GM19438 (cell line): ENCODE measurements around the gene PXN.

ENCODE experiments used
- ATAC-seq: cut with Tn5 transposase; IDR thresholded peaks from one replicate; pipeline ENCODE4 v1.9.1; 2021; ENCODE audit warnings: low read depth; ENCODE audit not compliant: unreplicated experiment

Gene PXN

DNA sequence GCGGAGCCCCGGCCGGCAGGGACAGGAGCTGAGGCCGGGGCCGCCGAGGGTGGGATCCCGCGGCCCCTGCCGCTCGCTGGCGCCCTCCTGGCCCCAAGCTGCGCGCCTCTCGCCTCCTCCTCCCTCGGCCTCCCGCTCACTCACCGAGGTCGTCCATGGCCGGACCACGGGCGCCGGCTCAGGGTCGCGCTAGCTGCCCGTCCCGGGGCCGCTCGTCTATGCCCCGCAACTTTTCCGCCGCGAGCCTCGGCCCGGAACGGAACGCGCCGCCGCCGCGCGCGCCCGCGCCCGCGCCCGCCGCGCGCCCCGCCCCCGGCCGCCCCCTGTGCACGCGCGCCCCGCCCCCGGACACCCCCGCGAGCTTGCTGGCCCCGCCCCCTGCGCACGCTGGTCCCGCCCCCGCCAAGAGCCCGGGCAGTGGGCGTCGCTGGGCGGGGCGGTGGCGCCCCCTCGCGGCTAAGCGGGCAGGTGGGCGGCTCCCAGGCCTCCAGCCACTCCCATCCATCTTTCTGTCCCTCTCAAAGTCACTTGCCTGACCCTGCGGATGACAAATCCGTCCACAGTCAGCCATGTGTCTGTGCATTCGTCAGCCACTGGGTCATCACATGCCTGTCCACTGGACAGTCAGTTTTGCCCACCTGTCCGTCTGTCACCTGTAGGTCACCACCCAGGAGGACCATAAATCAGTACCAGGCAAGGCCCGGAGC lies at the start of gene PXN:
TSS of gene PXN (minus strand) at position 258 of the 707 bp plus-strand sequence. CDS start at position 157, 101 bp downstream.
- peak; percentile 64 for ATAC-seq

DNA sequence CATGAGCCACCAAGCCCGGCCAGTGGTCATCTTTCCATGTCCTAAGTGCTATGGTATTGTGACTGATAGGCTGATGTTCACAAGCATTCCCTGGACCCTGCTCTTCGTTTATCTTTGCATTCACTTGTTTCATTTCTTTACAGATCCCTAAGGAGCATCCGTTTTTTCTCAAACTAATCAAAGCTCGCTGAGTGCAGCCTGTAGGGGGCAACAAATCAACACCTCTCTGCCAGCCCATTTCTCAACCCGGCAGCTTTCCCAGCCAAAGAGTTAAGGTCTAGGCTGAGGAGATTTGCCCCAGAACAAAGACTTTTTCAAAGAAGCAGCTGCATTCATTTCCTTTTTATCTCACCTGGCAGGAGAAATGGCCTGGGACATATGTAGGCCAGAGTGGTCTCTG lies 48.7 kb upstream of the PXN start:
- no peak for ATAC-seq

DNA sequence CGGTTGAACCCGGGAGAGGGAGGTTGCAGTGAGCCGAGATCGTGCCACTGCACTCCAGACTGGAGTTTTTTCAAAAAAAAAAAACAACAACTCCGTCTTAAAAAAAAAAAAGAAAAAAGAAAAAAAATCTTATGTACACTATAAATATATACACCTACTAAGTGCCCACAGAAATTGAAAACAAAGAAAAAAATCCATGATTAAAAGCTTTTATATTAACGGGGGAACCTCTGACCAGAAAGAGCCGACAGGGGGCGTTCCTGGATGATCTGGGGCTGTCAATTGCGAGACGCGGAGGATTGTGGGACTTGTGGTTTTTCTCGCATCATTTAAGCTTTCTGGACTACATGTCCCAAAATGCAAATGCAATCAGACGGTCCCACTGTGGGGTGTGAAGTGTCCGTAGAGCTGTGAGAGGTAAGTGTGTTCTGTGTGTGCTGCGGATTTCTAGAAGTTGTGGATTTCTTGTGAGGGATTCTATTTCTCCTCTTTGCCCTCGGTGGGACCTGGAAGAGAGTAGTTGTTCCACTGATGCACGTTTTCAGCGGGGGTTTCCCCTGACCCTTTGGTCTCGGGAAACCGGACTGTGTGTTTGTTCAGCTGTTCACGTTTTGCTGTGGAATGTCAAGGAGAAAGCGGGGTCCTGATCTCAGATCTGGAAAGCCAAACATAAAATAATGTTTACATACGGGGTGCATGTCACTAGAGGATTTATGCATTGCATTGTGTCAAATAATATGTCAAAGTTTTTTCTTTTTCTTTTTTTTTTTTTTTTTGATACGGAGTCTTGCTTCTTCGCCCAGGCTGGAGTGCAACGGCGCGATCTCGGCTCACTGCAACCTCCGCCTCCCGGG lies 36.7 kb upstream of the PXN start, which contains the start of gene SIRT4:
TSS of gene SIRT4 (plus strand) at position 360 of the 854 bp plus-strand sequence. CDS start 1,241 bp downstream, outside the sequence.
- peak; percentile 93 for ATAC-seq

DNA sequence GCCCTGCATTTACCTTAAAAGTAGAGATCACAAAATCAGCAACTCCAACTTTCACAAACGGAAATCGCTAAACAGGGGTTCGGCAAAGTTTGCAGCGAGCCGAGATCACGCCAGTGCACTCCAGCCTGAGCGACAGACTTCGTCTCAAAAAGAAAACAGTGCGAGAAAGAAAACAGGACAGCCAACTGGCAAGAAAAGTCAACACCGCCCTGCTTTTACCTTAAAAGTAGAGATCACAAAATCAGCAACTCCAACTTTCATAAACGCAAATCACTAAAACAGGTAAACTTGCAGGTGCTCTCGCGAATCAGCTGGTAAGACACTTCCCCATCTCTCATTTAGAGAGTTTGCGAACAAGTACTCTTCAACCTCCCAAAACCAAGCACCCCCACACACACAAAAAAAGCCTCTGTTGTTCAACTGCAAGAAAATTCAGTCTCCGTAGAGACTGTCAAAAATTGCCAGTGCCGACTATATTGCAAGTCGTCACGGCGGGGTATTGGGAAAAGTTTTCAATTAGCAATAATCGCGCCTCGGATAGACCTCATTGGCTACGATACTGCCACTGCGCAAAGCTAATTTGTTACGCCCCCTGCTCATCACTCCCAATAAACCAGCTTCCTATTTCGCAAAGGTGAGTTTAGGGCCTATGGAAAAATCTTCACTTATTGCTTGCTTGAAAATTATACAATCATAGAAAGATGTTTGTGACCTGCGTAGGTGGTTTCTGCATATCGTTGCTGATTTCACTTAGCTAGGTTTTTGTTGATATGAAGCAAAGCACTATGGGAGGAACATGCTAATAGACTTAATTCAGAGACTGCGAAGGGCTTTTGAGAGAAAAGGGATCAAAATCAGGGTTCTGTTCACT lies 27.4 kb upstream of the PXN start, which contains the start of gene RNU4-1:
TSS of gene RNU4-1 (minus strand) at position 577 of the 871 bp plus-strand sequence.
- ATAC-seq = peak; percentile 51

DNA sequence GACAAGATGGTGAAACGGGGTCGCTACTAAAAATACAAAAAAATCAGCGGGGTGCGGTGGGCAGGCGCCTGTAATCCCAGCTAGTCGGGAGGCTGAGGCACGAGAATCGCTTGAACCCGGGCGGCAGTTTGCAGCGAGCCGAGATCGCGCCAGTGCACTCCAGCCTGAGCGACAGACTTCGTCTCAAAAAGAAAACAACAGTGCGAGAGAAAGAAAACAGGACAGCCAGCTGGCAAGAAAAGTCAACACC lies 26.8 kb upstream of the PXN start:
- ATAC-seq = peak; percentile 4

DNA sequence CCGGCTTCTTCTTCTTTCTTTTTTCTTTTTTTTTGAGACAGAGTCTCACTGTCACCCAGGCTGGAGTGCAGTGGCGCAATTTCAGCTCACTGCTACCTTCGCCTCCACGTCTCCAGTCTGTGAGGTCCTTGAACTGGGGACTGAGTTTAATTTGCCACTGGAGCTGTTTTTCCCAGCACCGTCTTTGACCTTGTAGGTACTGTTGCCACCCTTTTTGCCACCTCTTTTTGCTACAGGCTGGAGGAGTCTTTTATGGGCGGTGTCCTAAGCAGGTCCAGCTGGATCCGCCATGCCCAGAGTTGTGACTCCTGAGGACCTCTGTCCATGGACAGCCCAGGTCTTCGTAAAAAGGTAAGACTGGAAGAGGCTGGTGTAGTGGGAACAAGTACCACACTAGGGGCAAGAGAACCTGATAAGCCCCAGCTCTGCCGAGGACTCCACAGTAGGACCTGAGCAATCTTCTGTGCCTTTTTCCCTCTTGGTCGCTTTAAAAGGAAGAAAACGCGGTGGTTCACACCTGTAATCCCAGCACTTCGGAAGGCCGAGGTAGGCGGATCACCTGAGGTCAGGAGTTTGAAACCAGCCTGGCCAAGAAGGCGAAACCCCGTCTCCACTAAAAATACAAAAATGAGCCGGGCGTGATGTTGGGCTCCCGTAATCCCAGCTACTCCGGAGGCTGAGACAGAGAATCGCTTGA lies 25.2 kb upstream of the PXN start:
- no peak for ATAC-seq

DNA sequence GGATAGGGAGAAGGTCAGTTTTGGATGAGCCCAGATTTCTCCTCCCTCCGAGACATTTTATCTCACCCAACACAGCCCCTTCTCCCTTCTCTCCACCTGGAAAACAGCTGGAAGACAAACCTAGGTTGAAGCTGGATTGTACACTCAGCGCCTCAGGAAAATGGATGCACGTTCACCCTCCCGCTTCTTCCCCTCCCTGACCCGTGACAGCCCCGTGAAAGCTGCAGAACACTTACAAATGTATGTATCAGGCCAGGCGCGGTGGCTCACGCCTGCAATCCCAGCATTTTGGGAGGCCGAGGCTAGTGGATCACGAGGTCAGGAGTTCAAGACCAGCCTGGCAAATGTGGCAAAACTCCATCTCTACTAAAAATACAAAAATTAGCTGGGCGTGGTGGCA lies 22.0 kb upstream of the PXN start:
- ATAC-seq = no peak

DNA sequence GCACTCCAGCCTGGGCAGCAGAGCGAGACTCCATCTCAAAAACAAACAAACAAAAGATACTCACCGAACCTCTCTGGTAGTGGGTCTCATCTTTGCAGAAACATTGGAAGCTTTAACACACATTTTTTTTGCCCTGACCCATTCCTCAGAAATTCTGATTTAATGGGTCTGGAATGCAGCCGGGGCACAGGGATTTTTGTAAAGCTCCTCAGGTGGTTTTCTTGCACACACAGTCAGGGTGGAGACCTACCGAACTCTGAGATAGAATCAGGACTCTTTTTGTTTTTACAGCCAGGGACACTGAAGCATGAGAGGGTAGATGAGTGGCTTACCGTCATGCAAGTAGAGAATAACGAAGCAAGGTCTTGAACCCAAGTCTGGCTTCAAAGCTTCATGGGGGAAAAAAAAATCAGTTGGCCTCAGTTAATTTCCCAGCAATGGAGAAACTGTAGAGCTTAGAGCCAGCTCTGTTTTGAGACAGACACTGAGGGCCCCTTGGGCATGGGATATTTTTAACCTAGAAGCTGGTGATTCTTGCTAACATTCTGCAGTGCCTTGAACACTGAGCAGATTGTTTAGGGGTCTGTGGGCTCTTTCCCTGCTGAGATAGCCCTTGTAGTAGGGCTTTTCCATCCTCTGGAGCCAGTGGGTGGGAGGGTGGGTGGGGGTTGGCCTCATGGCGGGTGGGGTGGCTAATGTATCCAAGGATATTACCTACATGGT lies 21.4 kb upstream of the PXN start:
- ATAC-seq = no peak

DNA sequence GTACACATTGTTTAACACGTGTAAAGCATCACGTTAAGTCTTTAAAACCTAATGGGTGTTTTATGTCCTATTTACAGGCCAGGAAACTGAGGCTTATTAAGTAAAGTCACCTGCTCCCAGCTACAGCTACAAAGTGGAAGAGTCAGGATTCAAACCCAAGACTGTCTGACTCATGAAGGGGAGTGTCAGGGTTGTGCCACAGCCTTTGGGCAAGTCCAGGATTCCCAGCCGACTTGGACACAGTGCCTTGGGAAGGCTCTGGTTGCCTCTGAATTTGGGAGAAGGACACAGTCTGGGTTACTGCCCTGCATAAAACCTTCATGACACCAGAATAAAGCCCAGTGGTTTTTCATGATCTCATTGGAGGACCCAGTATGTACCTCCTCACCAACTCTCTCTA lies 18.9 kb upstream of the PXN start:
- no peak for ATAC-seq

DNA sequence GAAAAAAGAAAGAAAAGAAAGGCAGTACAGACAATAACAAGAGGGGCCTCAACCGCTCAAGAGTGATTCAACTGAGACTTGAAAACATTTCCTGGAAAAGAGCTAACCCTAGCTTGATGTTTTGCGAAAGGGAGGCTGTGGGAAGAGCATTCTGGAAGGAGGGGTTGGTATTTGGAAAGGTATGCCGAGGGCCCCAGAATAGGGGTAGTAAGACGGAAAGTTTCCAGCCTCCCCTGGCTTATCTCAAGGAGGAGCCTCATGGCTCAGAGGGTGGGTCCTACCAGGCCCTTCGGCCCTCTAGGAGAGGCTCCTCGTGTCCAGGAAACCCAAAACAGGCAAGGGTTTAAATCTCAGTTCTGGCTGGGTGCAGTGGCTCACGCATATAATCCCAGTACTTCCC lies 17.8 kb upstream of the PXN start:
- no peak for ATAC-seq

DNA sequence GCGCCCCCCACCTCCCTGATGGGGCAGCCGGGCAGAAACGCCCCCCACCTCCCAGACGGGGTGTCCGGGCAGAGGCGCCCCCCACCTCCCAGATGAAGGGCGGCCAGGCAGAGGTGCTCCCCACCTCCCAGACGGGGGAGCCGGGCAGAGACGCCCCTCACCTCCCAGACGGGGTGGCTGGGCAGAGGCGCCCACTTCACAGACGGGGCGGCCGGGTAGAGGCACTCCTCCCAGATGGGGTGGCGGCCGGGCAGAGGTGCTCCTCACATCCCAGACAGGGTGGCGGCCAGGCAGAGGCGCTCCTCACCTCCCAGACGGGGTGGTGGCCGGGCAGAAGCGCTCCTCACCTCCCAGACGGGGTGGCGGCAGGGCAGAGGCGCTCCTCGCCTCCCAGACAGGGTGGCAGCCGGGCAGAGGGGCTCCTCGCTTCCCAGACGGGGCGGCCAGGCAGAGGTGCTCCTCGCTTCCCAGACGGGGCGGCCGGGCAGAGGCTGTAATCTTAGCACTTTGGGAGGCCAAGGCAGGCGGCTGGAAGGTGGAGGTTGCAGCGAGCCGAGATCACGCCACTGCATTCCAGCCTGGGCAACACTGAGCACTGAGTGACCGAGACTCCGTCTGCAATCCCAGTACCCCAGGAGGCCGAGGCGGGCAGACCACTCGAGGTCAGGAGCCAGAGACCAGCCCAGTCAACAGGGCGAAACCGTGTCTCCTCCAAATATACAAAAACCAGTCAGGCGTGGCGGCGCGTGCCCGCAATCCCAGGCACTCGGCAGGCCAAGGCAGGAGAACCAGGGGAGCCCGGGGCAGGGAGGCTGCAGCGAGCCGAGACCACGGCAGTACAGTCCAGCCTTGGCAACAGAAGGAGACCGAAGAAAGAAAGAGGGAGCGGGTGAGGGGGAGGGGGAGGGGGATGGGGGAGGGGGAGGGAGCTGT lies 12.9 kb upstream of the PXN start:
- ATAC-seq = no peak

DNA sequence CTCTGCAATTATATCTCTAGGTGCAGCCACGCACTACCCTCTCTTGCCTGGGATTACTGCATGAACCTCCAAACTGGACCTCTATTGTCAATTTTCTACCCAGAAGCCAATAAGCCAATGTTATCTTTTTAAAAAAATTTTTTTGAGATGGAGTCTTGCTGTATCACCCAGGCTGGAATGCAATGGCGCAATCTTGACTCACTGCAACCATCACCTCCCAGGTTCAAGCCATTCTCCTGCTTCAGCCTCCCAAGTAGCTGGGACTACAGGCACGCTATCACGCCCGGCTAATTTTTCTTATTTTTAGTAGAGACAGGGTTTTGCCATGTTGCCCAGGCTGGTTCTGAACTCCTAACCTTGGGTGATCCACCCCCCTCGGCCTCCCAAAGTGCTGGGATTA lies 11.2 kb upstream of the PXN start:
- ATAC-seq = no peak

DNA sequence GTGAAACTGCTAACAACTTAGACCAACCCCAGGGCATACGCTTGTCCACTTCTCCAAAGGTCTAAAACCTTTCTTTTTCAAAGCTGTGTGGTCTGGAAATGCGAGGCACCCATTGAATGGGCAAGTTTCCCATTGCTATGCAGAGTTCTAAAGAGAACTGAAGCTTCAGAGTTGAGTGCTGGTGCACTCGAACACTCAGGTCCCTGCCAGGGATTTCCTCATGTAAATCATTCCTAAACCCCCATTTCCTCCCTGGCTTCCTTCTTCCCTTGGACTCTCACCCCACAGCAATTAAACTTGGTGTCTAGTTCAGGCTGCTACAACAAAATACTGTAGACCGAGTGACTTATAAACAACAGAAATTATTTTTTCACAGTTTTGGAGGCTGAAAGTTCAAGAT lies 2.2 kb upstream of the PXN start:
- no peak for ATAC-seq

DNA sequence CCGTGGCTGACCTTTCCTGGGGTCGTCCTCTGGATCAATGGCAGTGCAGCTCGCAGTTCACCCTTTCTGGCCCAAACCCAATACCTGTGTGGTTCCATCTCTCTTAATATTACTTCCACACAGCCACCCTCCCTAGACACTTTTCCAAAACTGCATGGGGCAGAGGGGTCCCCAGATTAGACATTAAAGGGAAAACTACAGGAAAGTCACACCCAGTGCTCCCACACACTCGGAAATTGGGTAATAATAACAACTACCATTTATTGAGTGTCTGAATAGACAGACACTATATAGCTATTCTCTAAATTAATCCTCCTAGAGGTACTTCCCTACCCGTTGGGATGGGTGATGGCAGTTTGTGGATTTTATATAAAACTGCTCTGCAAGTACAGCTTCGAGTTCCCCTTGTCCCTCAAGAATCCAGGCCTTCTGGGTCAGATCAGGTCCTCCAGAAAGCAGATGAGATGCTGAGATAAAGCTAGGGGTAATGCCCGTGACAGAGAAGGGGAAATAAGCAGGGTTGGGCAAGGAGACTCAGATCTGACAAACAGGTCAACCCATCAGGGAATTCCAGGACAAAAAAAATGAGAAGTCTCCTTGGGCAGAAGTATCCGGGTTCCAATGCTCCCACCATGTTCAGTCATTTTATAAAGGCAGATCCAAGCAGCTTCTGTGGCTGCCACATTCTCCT lies 795 bp upstream of the PXN start:
- no peak for ATAC-seq

DNA sequence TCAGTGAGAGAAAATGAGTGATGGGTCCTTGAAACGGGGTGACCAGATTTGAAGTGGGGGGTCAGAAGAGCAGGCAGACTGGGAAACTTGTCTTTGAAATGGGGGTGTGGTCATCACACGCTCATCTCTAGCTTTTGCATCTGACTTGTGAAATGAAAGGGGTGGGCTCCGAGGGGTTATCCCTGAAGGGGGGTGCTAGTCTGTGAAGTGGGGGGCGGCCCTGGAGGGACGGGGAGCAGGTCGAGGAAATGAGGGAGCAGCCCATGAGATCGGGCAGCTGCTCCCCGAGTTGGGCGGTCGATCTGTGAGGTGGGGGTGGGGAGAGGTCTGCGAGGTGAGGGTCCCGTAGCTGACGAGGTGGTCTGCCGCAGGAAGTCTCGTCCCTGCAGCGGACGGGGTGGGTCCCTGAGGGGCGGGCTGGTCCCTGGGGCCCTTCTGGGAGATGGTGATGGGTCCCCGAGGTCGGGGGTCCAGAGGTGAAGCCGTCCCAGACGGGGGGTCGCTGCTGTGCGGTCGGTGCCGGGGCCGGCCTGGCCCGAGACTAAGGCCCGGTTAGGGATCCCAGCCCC lies 542 bp downstream of the PXN start:
- no peak for ATAC-seq

DNA sequence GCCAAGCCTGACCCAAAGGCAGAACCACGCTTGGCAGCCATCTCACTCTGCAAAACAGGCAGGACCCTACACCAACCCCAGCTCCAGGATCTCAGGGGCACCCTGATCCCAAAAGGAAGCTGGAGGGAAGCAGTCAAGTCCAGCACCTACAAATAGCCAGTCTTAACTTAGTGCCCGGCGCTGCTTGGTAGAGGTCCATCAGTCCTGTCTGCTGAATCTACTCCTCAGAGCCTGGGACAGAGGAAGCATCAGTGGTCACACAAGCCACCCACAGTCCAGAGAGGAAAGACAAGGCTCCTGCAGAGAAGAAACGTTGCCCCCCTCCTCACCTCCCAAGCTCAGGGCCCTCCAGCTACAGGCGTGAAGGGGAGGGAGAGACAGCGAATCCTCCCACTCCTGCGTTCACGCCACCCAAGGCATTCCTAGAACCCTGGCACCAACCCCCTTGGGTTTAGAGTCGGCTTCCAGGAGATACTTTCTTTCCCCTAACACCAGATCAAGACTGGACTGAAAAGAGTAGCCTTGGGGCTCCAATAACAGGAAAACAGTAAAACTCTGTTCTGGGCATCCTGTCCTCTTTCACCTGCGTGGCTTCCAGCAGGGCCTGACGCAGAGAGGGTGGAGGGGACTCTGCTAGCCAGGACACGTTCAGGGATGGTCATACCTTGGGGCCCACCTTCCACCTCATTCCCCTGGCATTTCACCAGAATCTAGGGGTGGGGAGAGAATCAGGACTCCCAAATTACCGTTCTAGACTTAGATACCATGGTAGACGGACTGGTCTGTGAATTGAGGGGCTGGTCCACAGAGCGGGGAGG lies 1.2 kb downstream of the PXN start:
- no peak for ATAC-seq

DNA sequence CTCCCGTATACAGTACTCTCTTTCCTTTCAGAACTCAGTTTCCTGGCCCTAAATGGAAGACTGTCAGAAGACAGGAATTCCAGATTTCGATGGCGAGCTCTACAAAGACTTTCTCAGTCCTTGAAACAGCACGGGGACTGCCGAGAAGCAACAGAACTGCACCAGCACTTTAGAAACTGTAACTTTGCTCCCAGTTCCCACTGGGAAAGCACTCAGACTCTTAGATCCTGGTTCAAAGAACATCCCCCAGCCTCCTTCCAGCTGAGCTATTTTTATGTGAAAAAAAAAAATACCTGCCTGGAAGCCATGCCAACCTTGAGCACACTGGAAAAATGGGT lies 1.8 kb downstream of the PXN start:
- ATAC-seq = no peak
